Measurements from ENCODE around the gene SELENON. TPM values are rescaled to one million over a fixed set of nuclear protein-coding genes. Genes with fewer than 3 reads are reported as not detected.

The SELENON gene
- total and polyA plus RNA-seq, 2 of the 4 experiments (the other 2 are of a cell fraction): 9.1 to 114 TPM

DNA sequence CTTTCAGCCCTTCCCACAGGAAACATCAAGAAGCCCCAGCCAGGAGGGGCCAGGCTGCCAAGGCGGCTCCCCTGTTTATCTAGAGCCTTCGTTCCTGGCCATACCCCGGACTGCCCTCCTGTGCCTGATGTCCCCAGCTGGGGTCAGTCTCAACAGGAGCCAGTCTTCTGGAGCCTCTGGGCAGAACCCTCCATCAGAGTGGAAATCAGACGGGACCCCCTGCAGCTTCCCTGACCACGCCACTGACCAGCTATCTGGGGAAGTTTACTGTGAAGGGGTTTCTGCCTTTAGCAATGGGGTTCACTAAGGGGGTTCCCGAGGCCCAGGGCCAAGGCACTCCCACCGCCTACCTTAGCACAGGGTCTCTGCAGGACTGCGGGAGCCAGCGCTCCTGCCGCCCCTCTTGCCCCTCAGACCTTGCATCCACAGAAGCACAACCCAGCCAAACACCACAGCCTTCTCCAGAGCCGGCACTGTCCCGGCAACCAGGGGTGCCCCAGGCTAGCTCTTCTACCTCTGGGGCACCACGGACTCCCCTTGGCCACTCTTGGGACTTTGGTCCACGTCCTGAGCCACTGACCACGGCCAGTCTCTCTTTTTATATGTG lies 16.2 kb downstream of the SELENON start:
- in situ Hi-C loops (cut with MboI; ENCODE audit: low sequenced_read_pairs): loop anchor here (25.0 kb wide), 2 partner anchors 404 to 579 kb away; partner anchors contain the start of genes RHCE, RSRP1 and SYF2

More for the DNA sequence above, 16.2 kb downstream of the SELENON start:
- no peak for DNase-seq
- TF ChIP-seq MAZ (IDR thresholded peaks at IDR 0.05; ENCODE audit: borderline replicate concordance, low read depth, low read length) (no peak), SMC3 (IDR thresholded peaks at IDR 0.05; ENCODE audit: low read depth, low read length) (no peak), FOS (IDR thresholded peaks at IDR 0.05; ENCODE audit: low read depth, low read length) (no peak), NFE2L2 (IDR thresholded peaks at IDR 0.05; ENCODE audit: low read depth, low read length) (no peak), BHLHE40 (IDR thresholded peaks at IDR 0.05; ENCODE audit: low read depth, low read length) (no peak), RFX5 (IDR thresholded peaks at IDR 0.05; ENCODE audit: low read depth, low read length) (no peak), CHD1 (IDR thresholded peaks at IDR 0.05; ENCODE audit: low read depth, low read length) (no peak), RCOR1 (IDR thresholded peaks at IDR 0.05; ENCODE audit: insufficient replicate concordance, low read length) (no peak), CEBPB (IDR thresholded peaks at IDR 0.05; ENCODE audit: low read depth, low read length) (no peak)
- TF ChIP-seq, protein P1, sequence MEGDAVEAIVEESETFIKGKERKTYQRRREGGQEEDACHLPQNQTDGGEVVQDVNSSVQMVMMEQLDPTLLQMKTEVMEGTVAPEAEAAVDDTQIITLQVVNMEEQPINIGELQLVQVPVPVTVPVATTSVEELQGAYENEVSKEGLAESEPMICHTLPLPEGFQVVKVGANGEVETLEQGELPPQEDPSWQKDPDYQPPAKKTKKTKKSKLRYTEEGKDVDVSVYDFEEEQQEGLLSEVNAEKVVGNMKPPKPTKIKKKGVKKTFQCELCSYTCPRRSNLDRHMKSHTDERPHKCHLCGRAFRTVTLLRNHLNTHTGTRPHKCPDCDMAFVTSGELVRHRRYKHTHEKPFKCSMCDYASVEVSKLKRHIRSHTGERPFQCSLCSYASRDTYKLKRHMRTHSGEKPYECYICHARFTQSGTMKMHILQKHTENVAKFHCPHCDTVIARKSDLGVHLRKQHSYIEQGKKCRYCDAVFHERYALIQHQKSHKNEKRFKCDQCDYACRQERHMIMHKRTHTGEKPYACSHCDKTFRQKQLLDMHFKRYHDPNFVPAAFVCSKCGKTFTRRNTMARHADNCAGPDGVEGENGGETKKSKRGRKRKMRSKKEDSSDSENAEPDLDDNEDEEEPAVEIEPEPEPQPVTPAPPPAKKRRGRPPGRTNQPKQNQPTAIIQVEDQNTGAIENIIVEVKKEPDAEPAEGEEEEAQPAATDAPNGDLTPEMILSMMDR (conservative IDR thresholded peaks at IDR 0.05; ENCODE audit: low read depth, low read length): no peak
- TF ChIP-seq, protein P2, sequence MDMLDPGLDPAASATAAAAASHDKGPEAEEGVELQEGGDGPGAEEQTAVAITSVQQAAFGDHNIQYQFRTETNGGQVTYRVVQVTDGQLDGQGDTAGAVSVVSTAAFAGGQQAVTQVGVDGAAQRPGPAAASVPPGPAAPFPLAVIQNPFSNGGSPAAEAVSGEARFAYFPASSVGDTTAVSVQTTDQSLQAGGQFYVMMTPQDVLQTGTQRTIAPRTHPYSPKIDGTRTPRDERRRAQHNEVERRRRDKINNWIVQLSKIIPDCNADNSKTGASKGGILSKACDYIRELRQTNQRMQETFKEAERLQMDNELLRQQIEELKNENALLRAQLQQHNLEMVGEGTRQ (IDR thresholded peaks at IDR 0.05; ENCODE audit: low read depth, low read length): no peak
- TF ChIP-seq, protein P3, sequence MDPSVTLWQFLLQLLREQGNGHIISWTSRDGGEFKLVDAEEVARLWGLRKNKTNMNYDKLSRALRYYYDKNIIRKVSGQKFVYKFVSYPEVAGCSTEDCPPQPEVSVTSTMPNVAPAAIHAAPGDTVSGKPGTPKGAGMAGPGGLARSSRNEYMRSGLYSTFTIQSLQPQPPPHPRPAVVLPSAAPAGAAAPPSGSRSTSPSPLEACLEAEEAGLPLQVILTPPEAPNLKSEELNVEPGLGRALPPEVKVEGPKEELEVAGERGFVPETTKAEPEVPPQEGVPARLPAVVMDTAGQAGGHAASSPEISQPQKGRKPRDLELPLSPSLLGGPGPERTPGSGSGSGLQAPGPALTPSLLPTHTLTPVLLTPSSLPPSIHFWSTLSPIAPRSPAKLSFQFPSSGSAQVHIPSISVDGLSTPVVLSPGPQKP (IDR thresholded peaks at IDR 0.05; ENCODE audit: borderline replicate concordance, low read depth, low read length): no peak
- Histone ChIP-seq H2BK15ac (ENCODE audit: low read depth, low read length) (no peak overlapping the region), H2AK9ac (replicated peaks; ENCODE audit: low read depth, low read length, poor library complexity) (no peak overlapping the region), H4K91ac (ENCODE audit: insufficient read depth, low read depth, low read length) (no peak overlapping the region), H2BK5ac (ENCODE audit: low read depth, low read length, poor library complexity, severe bottlenecking) (no peak overlapping the region), H3K56ac (ENCODE audit: extremely low read depth, insufficient read depth, low read length) (no peak overlapping the region), H4K20me1 (ENCODE audit: insufficient read depth, low read length) (peaks cover 7% of the 10 kb centered on the region), H2BK120ac (ENCODE audit: low read depth, low read length) (no peak overlapping the region), H3K18ac (ENCODE audit: low read depth, low read length) (no peak overlapping the region), H3K9me3 (ENCODE audit: control insufficient read depth, insufficient read depth, low read length) (no peaks in the 10 kb centered on the region), H3K79me1 (ENCODE audit: low read depth in 1 of 2, low read length in 2 of 2) (peaks cover 7 to 41% of the 10 kb centered on the region in 2 experiments), H2AFZ (replicated peaks; ENCODE audit: low read length, poor library complexity) (no peak overlapping the region), H3K4me1 (ENCODE audit: control insufficient read depth, insufficient read depth, low read length) (peaks cover 10% of the 10 kb centered on the region), H2BK20ac (ENCODE audit: low read depth, low read length) (no peak overlapping the region), H3K27ac (ENCODE audit: insufficient read depth, low read length) (no peak overlapping the region), H4K8ac (ENCODE audit: low read depth in 2 of 2, low read length in 2 of 2) (no peak overlapping the region), H3K14ac (replicated peaks; ENCODE audit: low read depth, low read length) (no peak overlapping the region), H3K36me3 (ENCODE audit: control insufficient read depth, insufficient read depth, low read length) (peaks cover 35% of the 10 kb centered on the region), H3K4ac (ENCODE audit: low read depth, low read length) (no peak overlapping the region), H2AK5ac (ENCODE audit: low read depth, low read length) (no peak overlapping the region), H3K4me2 (ENCODE audit: low read depth, low read length) (no peak overlapping the region), H3K9me1 (ENCODE audit: insufficient read depth, low read length) (peaks cover 11% of the 10 kb centered on the region), H3K4me3 (ENCODE audit: insufficient read depth, low read depth, low read length) (no peak overlapping the region), H3K9ac (ENCODE audit: low read depth, low read length) (no peak overlapping the region), H3K27me3 (ENCODE audit: control insufficient read depth, insufficient read depth, low read length) (no peaks in the 10 kb centered on the region), H3K23ac (ENCODE audit: low read depth, low read length) (no peak overlapping the region), H4K5ac (ENCODE audit: low read depth, low read length) (no peak overlapping the region)
- 91% methylated on average over 6 of the region's 15 CpGs; no CpG with 5 or more reads in 1 of the 2 experiments for WGBS, 2 experiments (ENCODE audit: extremely low coverage in 2 of 2, insufficient read length in 1 of 2)
- intact Hi-C loops (cut with micrococcal nuclease) (loop anchor here (10.0 kb wide), 1 partner anchor 571 kb away; the partner anchor contains the start of gene RSRP1), dilution Hi-C loops (cut with HindIII; ENCODE audit: low sequenced_read_pairs, unreplicated experiment) (no loop called here)
- CTCF ChIA-PET: no interaction called here
- ATAC-seq (ENCODE audit: low read depth): no peak
- POLR2A ChIA-PET (ENCODE audit: unreplicated experiment): no interaction called here
- BruUV-seq (replicated peaks): no TSS peak
